ACHN (cell line): Measurements from ENCODE around the gene AUTS2.
"Not testable (repeated sequence)": the region's sequence is repeated elsewhere in the genome, so short reads cannot be mapped to it uniquely, and the experiment has no call there.

Experiments
- DNase-seq: peaks from one replicate; pipeline ENCODE4 v3.0.0-alpha.2; 2015
- in situ Hi-C: cut with HindIII; loops from 2 replicates; pipeline ENCODE4 v1.10.0; 2017; ENCODE audit warnings: low sequenced_read_pairs, low pct_ligation_motif_present, low pct_unique_long_range_greater_than_20kb

Gene AUTS2

GRCh38 chr7:70627461-70627860, 1029.2 kb downstream of the AUTS2 start:
- no peak for DNase-seq

GRCh38 chr7:70630440-70630817, 1032.2 kb downstream of the AUTS2 start:
- DNase-seq, result no peak
- in situ Hi-C loops, result no loop called here

More at GRCh38 chr7:70627461-70627860, 1029.2 kb downstream of the AUTS2 start:
- in situ Hi-C loops, result no loop called here

- DNase-seq, result no peak
- in situ Hi-C loops, result no loop called here
Observed at GRCh38 chr7:70630818-70631457, 1032.7 kb downstream of the AUTS2 start.

GRCh38 chr7:70631718-70632117, 1033.4 kb downstream of the AUTS2 start:
- in situ Hi-C loops, result no loop called here
- no peak for DNase-seq

GRCh38 chr7:70632400-70632799, 1034.1 kb downstream of the AUTS2 start:
- in situ Hi-C loops, result no loop called here
- no peak for DNase-seq

- in situ Hi-C loops, result no loop called here
- DNase-seq, result no peak
Observed at GRCh38 chr7:70634071-70634470, 1035.8 kb downstream of the AUTS2 start.

- in situ Hi-C loops, result no loop called here
- no peak for DNase-seq
Observed at GRCh38 chr7:70634610-70635068, 1036.4 kb downstream of the AUTS2 start.

- DNase-seq, result no peak
- in situ Hi-C loops, result no loop called here
Observed at GRCh38 chr7:70635633-70636032, 1037.4 kb downstream of the AUTS2 start.

- DNase-seq, result no peak
- in situ Hi-C loops, result no loop called here
Observed at GRCh38 chr7:70636169-70636568, 1037.9 kb downstream of the AUTS2 start.

GRCh38 chr7:70637726-70638125, 1039.5 kb downstream of the AUTS2 start:
- DNase-seq, result no peak

GRCh38 chr7:70638158-70639107, 1040.2 kb downstream of the AUTS2 start:
- no peak for DNase-seq
- in situ Hi-C loops, result no loop called here

More at GRCh38 chr7:70637726-70638125, 1039.5 kb downstream of the AUTS2 start:
- in situ Hi-C loops, result no loop called here

GRCh38 chr7:70640266-70640833, 1042.1 kb downstream of the AUTS2 start:
- in situ Hi-C loops, result no loop called here
- DNase-seq, result no peak

GRCh38 chr7:70641882-70642281, 1043.6 kb downstream of the AUTS2 start:
- in situ Hi-C loops, result no loop called here
- no peak for DNase-seq

- DNase-seq, result no peak
- in situ Hi-C loops, result no loop called here
Observed at GRCh38 chr7:70645279-70645678, 1047.0 kb downstream of the AUTS2 start.

- no peak for DNase-seq
- in situ Hi-C loops, result no loop called here
Observed at GRCh38 chr7:70645876-70646351, 1047.6 kb downstream of the AUTS2 start.

GRCh38 chr7:70646536-70647248, 1048.4 kb downstream of the AUTS2 start:
- in situ Hi-C loops, result no loop called here
- no peak for DNase-seq

- no peak for DNase-seq
- in situ Hi-C loops, result no loop called here
Observed at GRCh38 chr7:70647801-70648498, 1049.7 kb downstream of the AUTS2 start.

GRCh38 chr7:70648499-70648861, 1050.2 kb downstream of the AUTS2 start:
- DNase-seq, in situ Hi-C loops: not testable (repeated sequence)
